Testis (tissue), 3 donors: ENCODE measurements around the gene LYRM4. TPM values are rescaled to one million over a fixed set of nuclear protein-coding genes. Genes with fewer than 3 reads are reported as not detected.

Experiments
- DNase-seq: peaks from one replicate; pipeline ENCODE4 v3.0.0-alpha.2; 2019
- H3K27ac ChIP-seq, 2 donors: fragments of 200-600 bp; sonication (generic); one replicate each; pipeline ENCODE4 v1.5.1; 2019
- H3K27me3 ChIP-seq: fragments of 200-600 bp; sonication (generic); one replicate; pipeline ENCODE4 v1.5.1; 2019
- H3K36me3 ChIP-seq: fragments of 200-600 bp; sonication (generic); one replicate; pipeline ENCODE4 v1.5.1; 2017; ENCODE audit warnings: low read depth; ENCODE audit errors: missing control alignments
- H3K4me1 ChIP-seq: fragments of 200-600 bp; sonication (generic); one replicate; pipeline ENCODE4 v1.5.1; 2019
- H3K4me3 ChIP-seq, 2 donors: fragments of 200-600 bp; sonication (generic); one replicate each; pipeline ENCODE4 v1.5.1; 2017 to 2019
- H3K9me3 ChIP-seq: fragments of 200-600 bp; sonication (generic); one replicate; pipeline ENCODE4 v1.5.1; 2017
- CTCF ChIP-seq, 3 experiments: fragments of 450-650 bp in 2 of 3; fragments of 200-600 bp in 1 of 3; sonication (generic) in 1 of 3; IDR thresholded peaks; one replicate each; pipeline ENCODE4 v1.5.1; 2016 to 2019; ENCODE audit warnings: antibody characterized with exemption in 3 of 3, mild to moderate bottlenecking in 2 of 3, moderate library complexity in 1 of 3
- POLR2A ChIP-seq: fragments of 450-650 bp; IDR thresholded peaks from one replicate; pipeline ENCODE4 v1.6.1; 2017; ENCODE audit warnings: antibody characterized with exemption, mild to moderate bottlenecking, moderate library complexity
- WGBS, 2 donors: methylation state at CpG; one replicate each; pipeline ENCODE4 v1.1.5; 2018; 5-methylcytosine and 5-hydroxymethylcytosine counted together
- intact Hi-C: fragments of 100-400 bp; cut with DNase I; formaldehyde crosslinking; loops from one replicate; pipeline ENCODE4 v1.15.1; 2023; ENCODE audit warnings: low total_unique reads
- polyA plus RNA-seq: library from polyadenylated mRNA; stranded (reverse); fragments of 350-450 nt; fragmentation: Illumina TruSeq; extraction: RNeasy Lipid Tissue Mini Kit (QIAGEN cat#74804); gene quantifications from one replicate; pipeline ENCODE4 v1.2.3, GENCODE V29; 2014; ENCODE audit warnings: low read depth, low replicate concordance; ENCODE audit not compliant: insufficient read depth
- total RNA-seq, 2 donors: library from RNA; depleted of rRNA; stranded (reverse); fragments of >200 nt; gene quantifications; one replicate each; pipeline ENCODE4 v1.2.3, GENCODE V29; 2016

Gene LYRM4
- total and polyA plus RNA-seq, 3 donors from 2014 or later = 18.5 to 41.8 (median 23.0) TPM

GRCh38 chr6:5115168-5115567 lies 145.6 kb downstream of the LYRM4 start:
- H3K9me3 ChIP-seq = no peaks in the 10 kb centered on the region
- no peak for TF ChIP-seq POLR2A
- no peak overlapping the region for H3K4me3 ChIP-seq
- no peak for DNase-seq
- H3K36me3 ChIP-seq = no peaks in the 10 kb centered on the region
- no peaks in the 10 kb centered on the region for H3K4me1 ChIP-seq
- WGBS, 2 donors = 94 to 95% methylated on average over 10 of the region's 10 CpGs
- no peaks in the 10 kb centered on the region for H3K27me3 ChIP-seq
- no peak overlapping the region for H3K27ac ChIP-seq
- intact Hi-C loops = no loop called here

- no peak overlapping the region for H3K4me3 ChIP-seq
- 93 to 96% methylated on average over 13 of the region's 13 CpGs for WGBS, 2 donors
- intact Hi-C loops = no loop called here
- TF ChIP-seq CTCF (IDR thresholded peaks at IDR 0.05) (no peak), POLR2A (no peak)
- no peaks in the 10 kb centered on the region for H3K9me3 ChIP-seq
- H3K36me3 ChIP-seq = no peaks in the 10 kb centered on the region
- H3K4me1 ChIP-seq = no peaks in the 10 kb centered on the region
- H3K27me3 ChIP-seq = no peaks in the 10 kb centered on the region
- DNase-seq = no peak
- H3K27ac ChIP-seq = no peak overlapping the region
Measured at GRCh38 chr6:5113096-5113495, 147.7 kb downstream of the LYRM4 start.

- H3K36me3 ChIP-seq = no peaks in the 10 kb centered on the region
- no peaks in the 10 kb centered on the region for H3K4me1 ChIP-seq
- H3K4me3 ChIP-seq = no peak overlapping the region
- TF ChIP-seq POLR2A (no peak), CTCF (IDR thresholded peaks at IDR 0.05) (no peak)
- H3K9me3 ChIP-seq = no peaks in the 10 kb centered on the region
- WGBS, 2 donors = 79 to 82% methylated on average over 8 to 17 of the region's 17 CpGs
- H3K27me3 ChIP-seq = no peaks in the 10 kb centered on the region
- H3K27ac ChIP-seq = no peak overlapping the region
- intact Hi-C loops = no loop called here
- no peak for DNase-seq
Measured at GRCh38 chr6:5112066-5112799, 148.5 kb downstream of the LYRM4 start.

- no peaks in the 10 kb centered on the region for H3K27me3 ChIP-seq
- H3K9me3 ChIP-seq = no peaks in the 10 kb centered on the region
- H3K4me3 ChIP-seq = no peak overlapping the region
- H3K27ac ChIP-seq = no peak overlapping the region
- no peaks in the 10 kb centered on the region for H3K4me1 ChIP-seq
- DNase-seq = no peak
- TF ChIP-seq CTCF (IDR thresholded peaks at IDR 0.05) (no peak), POLR2A (no peak)
- H3K36me3 ChIP-seq = no peaks in the 10 kb centered on the region
- intact Hi-C loops = no loop called here
- 90 to 93% methylated on average over 2 to 7 of the region's 7 CpGs for WGBS, 2 donors
Measured at GRCh38 chr6:5111626-5112025, 149.1 kb downstream of the LYRM4 start.

GRCh38 chr6:5110246-5110645 lies 150.5 kb downstream of the LYRM4 start:
- Histone ChIP-seq H3K4me1 (no peaks in the 10 kb centered on the region), H3K27ac (no peak overlapping the region), H3K27me3 (no peaks in the 10 kb centered on the region), H3K4me3 (no peak overlapping the region), H3K9me3 (no peaks in the 10 kb centered on the region), H3K36me3 (no peaks in the 10 kb centered on the region)
- WGBS, 2 donors = 88 to 89% methylated on average over 16 of the region's 16 CpGs
- no peak for DNase-seq
- intact Hi-C loops = no loop called here
- TF ChIP-seq CTCF (IDR thresholded peaks at IDR 0.05) = no peak
- no peak for TF ChIP-seq POLR2A
